Activated CD4-positive, alpha-beta T cell treated with anti-CD3 and anti-CD28 coated beads, Interleukin-10, Interleukin-2, amounts not matched to agents 100 ng/mL and 50 ng/mL, durations not matched to agents 16 hours and 8 hours (primary cell): ENCODE measurements around the gene CNFN.
A peak's percentile ranks its signal among the peaks of the same experiment; 100 is the strongest.

Experiments used
- DNase-seq: peaks from one replicate; pipeline ENCODE4 v3.0.0-alpha.2; 2020

CNFN gene

DNA sequence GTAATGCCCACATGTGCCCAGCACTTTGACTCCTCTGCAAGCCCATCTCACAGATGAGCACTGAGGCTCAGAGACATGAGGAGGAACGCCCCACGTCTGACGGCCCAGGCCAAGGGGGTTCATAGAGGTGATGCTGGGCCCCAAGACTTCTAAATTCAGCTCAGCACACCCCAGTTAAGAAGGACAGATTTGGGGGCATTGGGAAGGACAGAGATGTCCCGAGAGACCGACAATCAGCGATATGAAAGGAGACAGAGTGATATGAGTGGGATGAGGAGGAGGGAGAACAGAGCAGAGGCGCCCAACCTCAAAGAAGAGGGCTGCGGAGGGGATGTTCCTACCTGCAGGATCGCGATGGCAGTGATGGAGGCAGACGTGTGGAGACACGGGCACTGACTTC lies at the start of gene CNFN:
Gene CNFN, minus strand, starts transcription at position 399 of the 400 bp plus-strand sequence. CDS start 1,260 bp downstream, outside the sequence.
- DNase-seq = no peak

DNA sequence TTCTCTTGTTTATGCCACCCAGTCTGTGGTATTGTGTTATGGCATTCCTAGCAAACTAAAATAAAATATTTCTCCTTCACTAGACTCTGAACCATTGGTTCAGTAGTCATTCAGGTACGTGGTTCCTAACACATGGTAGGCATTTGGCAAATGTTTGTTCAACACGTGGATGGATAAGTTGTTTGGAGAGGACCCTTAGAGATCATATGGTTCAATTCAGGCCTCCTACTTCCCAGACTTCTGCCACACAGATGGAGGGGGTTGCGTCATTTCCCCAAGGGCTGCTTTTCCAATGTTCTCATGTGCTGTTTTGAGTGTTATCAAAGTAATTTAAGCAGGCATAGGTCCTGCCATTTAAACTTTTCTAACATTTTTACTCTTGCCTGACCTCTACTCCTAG lies 45.9 kb upstream of the CNFN start:
- no peak for DNase-seq

GRCh38 chr19:42435316-42435715 lies 45.2 kb upstream of the CNFN start:
- DNase-seq = no peak

GRCh38 chr19:42433503-42434260 lies 43.6 kb upstream of the CNFN start:
- peak; percentile 67 for DNase-seq

- no peak for DNase-seq
These were observed 41.4 kb upstream of the CNFN start for GRCh38 chr19:42431486-42431885.

DNA sequence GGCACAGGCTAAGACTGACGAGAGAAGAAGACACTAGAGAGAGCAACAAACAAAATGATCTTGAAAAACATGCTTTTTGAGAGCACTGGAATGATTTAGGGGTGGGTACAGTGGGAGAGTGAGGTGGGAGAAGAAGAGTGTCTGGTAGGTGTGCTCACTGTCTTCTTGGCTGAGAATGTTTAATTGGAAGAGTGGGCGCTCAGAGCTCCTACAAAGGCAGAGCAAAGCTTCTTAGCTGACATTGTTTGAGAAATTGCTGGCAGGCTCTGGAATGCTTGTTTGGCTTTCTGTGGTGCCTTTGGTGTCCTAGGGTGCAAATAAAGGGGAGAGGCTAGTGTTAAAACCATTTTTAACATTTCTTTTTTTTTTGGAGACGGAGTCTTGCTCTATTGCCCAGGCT lies 38.6 kb upstream of the CNFN start:
- no peak for DNase-seq

- DNase-seq = no peak
These were observed 37.2 kb upstream of the CNFN start, which contains the start of gene LIPE for GRCh38 chr19:42427313-42427712. TSS of gene LIPE (minus strand) at chr19:42427388. CDS start at chr19:42427149, 239 bp downstream.

- no peak for DNase-seq
These were observed 36.5 kb upstream of the CNFN start for GRCh38 chr19:42426643-42427042.

DNA sequence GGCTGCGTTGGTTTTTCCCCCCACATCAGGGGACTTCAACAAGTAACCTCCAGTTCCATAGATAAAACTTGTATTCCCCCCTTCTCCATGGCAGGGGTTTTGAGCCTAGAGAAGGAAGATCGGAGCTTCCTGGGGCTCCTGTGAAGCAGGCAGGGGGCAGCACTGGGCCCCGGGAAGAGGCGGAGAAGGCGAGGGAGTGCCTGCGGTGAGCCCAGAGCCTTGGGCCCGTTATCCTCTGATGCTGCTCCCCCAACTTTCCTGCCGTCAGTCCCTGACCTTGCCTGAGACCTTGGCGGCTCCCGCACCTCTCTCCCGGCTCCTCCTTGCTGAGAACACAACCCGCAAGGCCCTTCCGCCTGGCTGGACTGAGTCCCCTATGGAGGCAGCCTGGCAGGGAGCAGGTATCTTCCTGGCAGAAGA lies 34.6 kb upstream of the CNFN start:
- DNase-seq = no peak

- no peak for DNase-seq
These were observed 34.2 kb upstream of the CNFN start for GRCh38 chr19:42424345-42424707.

DNA sequence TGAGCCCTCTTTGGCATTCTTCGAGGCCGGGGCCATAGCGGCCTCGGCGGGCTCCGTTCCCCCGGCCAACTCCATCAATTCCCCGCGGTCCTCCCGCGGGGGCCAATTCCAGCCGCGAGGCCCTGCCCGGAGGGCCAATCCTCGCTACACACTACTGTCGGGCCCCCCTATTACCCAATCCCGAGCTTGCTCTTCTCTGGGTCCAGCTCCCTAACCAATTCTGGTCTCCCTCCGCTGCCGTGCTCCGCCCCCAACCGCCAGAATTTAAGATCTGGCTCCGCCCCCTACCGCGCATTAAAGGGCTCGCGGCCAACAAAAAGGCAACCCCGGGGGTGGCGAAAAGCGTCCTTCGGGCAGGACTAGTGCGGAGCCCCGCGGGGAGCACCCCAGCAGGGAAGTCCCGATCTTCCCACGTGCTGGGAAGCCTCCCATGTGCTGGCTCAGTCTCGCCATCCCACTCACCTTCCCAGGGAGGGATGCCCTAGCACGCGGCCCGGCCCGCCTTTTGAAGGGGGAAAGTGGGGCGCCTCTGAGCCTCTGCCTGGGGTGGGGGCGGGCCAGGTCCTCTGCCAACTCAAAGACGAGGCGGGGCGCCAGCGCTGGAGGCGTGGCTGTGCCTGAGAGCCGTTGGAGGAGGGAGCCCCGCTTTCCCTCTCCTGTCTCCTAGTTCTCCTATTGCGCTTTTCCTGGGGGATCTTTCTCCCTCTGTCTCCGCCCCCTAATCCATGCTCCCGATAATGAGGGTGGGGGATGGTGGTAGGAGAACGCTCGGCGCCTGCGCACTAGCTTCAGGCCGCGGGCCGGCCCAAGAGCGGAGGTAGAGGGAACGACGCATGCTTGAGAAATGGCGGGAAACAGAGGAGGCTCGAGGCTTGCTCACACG lies 33.6 kb upstream of the CNFN start:
- peak; percentile 94 for DNase-seq

DNA sequence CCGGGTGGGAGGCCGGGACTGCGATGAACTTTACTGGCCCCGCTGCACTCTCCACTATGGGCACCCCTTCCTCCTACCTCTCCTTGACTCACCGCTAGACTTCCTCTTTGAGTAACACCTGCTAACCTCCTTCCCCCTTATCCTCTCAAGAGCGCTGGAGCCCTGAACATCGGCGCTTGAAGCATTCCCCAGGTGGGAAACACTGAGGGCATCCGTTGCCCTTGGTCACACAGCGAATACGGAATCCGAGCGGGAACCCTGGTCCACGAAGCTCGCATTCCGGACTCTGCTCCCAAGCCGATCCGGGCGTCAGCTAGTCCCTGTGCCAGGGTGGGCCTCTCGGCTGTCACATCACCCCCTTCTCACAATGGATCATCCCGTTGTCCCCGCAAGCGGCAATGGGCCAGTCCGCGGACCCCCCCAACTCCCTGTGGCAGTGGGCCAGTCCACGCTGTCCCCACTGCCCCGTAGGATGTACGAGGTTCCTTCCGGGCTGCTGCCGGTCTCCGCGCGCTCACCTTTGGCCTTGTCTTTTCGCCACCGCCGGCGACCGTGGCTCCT lies 32.9 kb upstream of the CNFN start:
- DNase-seq = peak; percentile 56

- DNase-seq = no peak
These were observed 32.2 kb upstream of the CNFN start for GRCh38 chr19:42422092-42422900.

DNA sequence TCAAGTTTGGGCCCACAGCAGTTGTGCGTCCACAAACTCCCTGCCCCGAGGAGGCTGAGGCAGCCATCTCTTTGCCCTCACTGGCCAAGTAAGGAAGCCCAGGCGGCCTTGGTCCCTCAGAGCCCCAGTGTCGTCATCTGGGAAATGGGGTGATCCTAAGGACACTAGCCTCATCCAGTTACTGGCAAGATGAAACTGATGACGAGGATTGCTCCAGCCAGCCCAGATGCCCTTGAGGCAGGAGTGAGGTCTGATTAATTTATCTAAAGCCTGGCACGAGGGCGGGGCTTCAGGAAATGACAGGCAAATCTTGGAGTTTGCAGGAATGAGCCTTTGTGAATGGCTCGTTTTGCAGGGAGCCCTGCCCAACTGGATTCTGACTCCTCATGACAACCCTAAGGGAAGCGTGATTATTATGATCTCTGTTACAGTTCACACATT lies 31.5 kb upstream of the CNFN start:
- no peak for DNase-seq

DNA sequence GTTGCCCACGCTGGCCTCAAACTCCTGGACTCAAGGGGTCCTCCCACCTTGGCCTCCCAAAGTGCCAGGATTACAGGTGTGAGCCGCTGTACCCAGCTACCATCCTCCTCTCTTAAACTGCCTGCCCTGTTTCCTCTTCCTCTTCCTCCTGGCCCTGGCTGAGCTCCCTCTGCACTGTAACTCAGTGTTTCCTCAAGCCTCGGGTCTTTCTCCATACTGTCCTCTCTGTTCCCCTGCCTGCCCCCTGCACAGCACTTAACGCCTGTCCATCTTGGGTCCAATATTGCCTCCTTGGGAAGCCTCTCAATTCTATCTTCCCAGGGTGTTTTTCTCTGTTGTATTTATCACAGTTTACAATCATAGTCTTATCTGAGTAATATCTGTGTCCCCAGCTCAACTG lies 31.0 kb upstream of the CNFN start:
- no peak for DNase-seq

GRCh38 chr19:42420055-42420544 lies 30.0 kb upstream of the CNFN start:
- peak; percentile 85 for DNase-seq

DNA sequence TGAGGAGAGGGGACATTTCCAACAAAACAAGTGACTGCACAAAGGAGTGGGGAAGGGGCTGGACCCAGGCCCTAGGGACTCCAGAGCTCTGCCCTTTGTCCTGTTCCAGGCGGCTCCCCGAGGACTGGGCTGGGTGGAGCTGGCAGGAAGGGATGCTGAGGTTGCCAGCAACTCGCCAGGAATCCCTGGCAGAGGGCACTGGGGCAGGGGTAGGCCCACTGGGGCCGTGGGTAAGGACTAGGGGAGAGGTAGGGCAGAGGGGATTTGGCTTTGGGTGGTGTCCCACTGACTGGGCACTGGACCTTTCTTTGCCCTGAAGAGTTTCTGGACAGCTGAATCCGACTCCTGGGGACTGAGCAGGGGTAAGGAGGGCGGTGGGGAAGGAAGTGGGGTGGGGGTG lies 29.2 kb upstream of the CNFN start:
- no peak for DNase-seq

GRCh38 chr19:42412661-42413076 lies 22.6 kb upstream of the CNFN start:
- no peak for DNase-seq

- no peak for DNase-seq
These were observed 22.1 kb upstream of the CNFN start for GRCh38 chr19:42412227-42412626.

DNA sequence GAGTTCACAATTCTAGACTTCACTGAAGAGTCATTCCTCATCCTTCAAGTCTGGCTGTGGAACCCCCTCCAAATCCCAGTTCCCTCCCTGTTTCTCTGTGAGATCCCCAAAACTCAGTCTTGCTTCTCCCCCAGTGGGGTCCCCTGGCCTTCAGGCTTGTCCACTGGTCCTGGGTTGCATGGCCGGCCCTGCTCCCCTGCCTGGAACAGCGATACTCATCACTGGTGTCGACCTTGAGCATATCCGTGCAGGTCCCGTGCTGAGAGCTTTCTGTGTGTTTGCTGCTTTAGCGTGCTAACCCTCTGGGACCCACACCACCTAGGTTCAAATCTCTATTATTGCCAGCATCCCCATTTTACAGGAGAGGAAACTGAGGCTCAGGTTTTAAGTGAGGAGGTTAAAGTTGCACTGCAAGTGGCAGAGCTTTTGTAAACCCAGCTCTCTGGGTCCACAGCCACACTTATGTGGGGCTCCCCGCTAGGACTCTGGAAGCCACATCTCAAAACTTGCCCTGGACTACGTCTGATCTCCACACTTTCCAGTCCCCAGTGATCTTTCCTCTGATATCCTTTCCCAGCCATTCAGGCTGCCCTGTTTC lies 21.6 kb upstream of the CNFN start:
- DNase-seq = no peak

GRCh38 chr19:42410371-42410770 lies 20.3 kb upstream of the CNFN start:
- no peak for DNase-seq

DNA sequence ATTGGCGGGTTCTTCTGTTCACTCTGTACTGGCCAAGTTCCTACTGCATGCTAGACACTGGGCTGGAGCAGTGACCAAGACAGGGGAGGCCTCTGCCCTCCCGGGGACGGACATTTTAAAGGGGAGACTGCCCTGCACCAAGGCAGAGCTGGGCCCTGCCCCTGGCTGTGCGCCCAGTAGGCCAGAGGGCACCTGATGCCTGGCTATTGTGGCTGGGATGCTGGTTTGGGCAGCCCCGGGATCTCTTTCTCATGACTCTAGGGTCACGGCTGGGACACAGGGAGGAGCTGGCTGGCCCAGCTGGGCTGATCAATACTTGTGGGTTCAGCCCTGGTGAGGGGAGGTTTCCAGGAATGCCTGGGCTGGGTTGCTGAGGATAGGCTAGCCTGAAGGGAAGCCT lies 19.4 kb upstream of the CNFN start:
- no peak for DNase-seq
